ENCODE measurements around the gene ST6GALNAC4.

DNA sequence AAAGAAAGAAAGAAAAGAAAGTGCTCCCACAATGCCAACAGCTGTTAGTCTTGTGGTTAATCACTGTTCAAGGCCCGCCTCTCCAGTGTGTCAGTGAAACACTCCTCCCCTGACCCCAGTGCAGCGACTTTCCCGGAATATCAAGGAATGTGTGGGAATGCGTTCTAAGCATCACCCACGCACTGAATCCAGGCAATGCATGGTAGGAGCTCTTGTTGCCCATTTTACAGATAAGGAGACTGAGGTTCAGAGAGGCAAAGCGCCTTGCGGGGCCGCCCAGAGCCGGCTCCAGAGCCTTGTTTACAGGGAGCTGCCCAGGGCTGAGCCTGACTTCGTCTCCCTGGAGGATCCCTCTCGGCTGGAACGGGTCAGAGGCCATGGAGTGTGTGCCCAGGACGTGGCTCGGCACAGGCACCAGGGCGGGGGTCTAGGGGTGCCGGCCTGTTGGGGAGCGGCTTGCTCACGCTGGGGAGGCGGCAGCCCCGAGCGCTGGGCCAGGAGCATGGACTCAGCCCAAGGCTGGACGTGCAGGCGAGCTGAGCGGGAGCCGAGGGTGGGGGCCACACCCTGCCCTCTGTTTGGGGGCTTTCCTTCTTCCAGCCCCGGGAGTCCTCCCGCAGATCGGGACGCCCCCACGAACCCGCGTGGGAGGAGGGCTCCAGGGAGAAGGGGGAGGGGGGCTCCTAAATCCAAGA is 18.3 kb downstream of the ST6GALNAC4 start:
- TF ChIP-seq, protein P1, sequence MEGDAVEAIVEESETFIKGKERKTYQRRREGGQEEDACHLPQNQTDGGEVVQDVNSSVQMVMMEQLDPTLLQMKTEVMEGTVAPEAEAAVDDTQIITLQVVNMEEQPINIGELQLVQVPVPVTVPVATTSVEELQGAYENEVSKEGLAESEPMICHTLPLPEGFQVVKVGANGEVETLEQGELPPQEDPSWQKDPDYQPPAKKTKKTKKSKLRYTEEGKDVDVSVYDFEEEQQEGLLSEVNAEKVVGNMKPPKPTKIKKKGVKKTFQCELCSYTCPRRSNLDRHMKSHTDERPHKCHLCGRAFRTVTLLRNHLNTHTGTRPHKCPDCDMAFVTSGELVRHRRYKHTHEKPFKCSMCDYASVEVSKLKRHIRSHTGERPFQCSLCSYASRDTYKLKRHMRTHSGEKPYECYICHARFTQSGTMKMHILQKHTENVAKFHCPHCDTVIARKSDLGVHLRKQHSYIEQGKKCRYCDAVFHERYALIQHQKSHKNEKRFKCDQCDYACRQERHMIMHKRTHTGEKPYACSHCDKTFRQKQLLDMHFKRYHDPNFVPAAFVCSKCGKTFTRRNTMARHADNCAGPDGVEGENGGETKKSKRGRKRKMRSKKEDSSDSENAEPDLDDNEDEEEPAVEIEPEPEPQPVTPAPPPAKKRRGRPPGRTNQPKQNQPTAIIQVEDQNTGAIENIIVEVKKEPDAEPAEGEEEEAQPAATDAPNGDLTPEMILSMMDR (IDR thresholded peaks at IDR 0.05): no peak
- TF ChIP-seq POLR2A (IDR thresholded peaks at IDR 0.05) (no peak), POLR2AphosphoS5 (IDR thresholded peaks at IDR 0.05) (peak; percentile 9 to 74 (median 49))

Data from stomach (tissue), 4 donors.